Esophagus muscularis mucosa (tissue), 4 donors: Measurements from ENCODE around the gene CPA3. TPM values are rescaled to one million over a fixed set of nuclear protein-coding genes. Genes with fewer than 3 reads are reported as not detected.

Experiments
- DNase-seq: peaks from one replicate; pipeline ENCODE4 v3.0.0-alpha.2; 2017; ENCODE audit errors: extremely low spot score
- H3K27ac ChIP-seq, 4 donors: fragments of 200-600 bp; sonication (generic); replicated peaks in 1 of 4; 1 replicate in 3 of 4; 2 replicates in 1 of 4; pipeline ENCODE4 v1.5.1; 2016 to 2019; ENCODE audit warnings: mild to moderate bottlenecking in 1 of 4
- H3K27me3 ChIP-seq, 4 donors: fragments of 200-600 bp; sonication (generic); one replicate each; pipeline versions ENCODE4 v1.5.1 to v1.6.0; 2016 to 2019
- H3K36me3 ChIP-seq, 4 donors: fragments of 200-600 bp; sonication (generic); one replicate each; pipeline ENCODE4 v1.5.1; 2016 to 2019
- H3K4me1 ChIP-seq, 4 donors: fragments of 200-600 bp; sonication (generic); one replicate each; pipeline ENCODE4 v1.5.1; 2016 to 2019
- H3K4me3 ChIP-seq, 4 donors: fragments of 200-600 bp; sonication (generic); 1 replicate in 2 of 4; 2 replicates in 2 of 4; pipeline ENCODE4 v1.5.1; 2016 to 2019; ENCODE audit warnings: mild to moderate bottlenecking in 4 of 4, moderate library complexity in 1 of 4
- H3K9me3 ChIP-seq, 4 donors: fragments of 200-600 bp; sonication (generic); 1 replicate in 3 of 4; 2 replicates in 1 of 4; pipeline ENCODE4 v1.5.1; 2016 to 2019
- EP300 ChIP-seq: sonication (generic); formaldehyde crosslinking; IDR thresholded peaks from one replicate; pipeline ENCODE4 v1.6.1; 2017; ENCODE audit warnings: antibody characterized with exemption
- POLR2A ChIP-seq: fragments of 450-650 bp; IDR thresholded peaks from one replicate; pipeline ENCODE4 v1.6.1; 2017; ENCODE audit warnings: antibody characterized with exemption, moderate library complexity, mild to moderate bottlenecking, low read depth
- POLR2AphosphoS5 ChIP-seq, 2 donors: sonication (generic); formaldehyde crosslinking; IDR thresholded peaks; one replicate each; pipeline ENCODE4 v1.6.1; 2017; ENCODE audit warnings: antibody characterized with exemption in 2 of 2
- WGBS: methylation state at CpG from one replicate; pipeline ENCODE4 v1.1.5; 2018; 5-methylcytosine and 5-hydroxymethylcytosine counted together
- intact Hi-C: fragments of 100-400 bp; cut with DNase I; formaldehyde crosslinking; loops from one replicate; pipeline ENCODE4 v1.15.1; 2023
- total RNA-seq, 4 donors: library from RNA; depleted of rRNA; stranded (reverse); fragments of >200 nt; gene quantifications; one replicate each; pipeline versions ENCODE4 v1.1.0 to v1.2.1, GENCODE V29; 2016
- TF ChIP-seq, protein P1 (sequence below), 3 experiments: fragments of 200-600 bp in 2 of 3; fragments of 450-650 bp in 1 of 3; sonication (generic) in 2 of 3; IDR thresholded peaks; one replicate each; pipeline ENCODE4 v1.5.1; 2017 to 2019; ENCODE audit warnings: antibody characterized with exemption in 3 of 3, mild to moderate bottlenecking in 2 of 3, moderate library complexity in 1 of 3

CPA3 gene
- total RNA-seq, 4 donors from 2014 or later = 3.7 to 49.9 (median 28.2) TPM

DNA sequence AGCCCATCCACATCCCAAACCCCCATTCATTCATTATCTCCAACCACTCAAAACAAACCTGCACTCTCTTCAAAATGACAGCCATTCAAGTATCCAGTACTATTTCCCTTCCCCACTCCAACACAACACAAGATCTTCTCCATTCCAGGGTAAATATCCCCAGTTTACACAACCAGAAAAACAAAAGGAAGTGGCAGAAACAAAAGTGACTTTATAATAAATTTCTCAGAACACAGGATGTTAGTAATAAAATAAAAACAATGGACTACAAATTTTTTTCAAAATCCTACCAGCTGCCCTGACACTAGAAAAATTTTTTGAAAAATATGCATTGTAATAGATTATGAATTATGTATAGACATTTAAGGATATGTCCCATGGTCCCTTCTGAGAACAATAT lies 14.2 kb downstream of the CPA3 start:
- TF ChIP-seq, protein P1, sequence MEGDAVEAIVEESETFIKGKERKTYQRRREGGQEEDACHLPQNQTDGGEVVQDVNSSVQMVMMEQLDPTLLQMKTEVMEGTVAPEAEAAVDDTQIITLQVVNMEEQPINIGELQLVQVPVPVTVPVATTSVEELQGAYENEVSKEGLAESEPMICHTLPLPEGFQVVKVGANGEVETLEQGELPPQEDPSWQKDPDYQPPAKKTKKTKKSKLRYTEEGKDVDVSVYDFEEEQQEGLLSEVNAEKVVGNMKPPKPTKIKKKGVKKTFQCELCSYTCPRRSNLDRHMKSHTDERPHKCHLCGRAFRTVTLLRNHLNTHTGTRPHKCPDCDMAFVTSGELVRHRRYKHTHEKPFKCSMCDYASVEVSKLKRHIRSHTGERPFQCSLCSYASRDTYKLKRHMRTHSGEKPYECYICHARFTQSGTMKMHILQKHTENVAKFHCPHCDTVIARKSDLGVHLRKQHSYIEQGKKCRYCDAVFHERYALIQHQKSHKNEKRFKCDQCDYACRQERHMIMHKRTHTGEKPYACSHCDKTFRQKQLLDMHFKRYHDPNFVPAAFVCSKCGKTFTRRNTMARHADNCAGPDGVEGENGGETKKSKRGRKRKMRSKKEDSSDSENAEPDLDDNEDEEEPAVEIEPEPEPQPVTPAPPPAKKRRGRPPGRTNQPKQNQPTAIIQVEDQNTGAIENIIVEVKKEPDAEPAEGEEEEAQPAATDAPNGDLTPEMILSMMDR (IDR thresholded peaks at IDR 0.05) = no peak
- no peak for TF ChIP-seq EP300
- TF ChIP-seq POLR2A = no peak
- Histone ChIP-seq H3K27me3 (no peaks in the 10 kb centered on the region), H3K27ac (no peak overlapping the region), H3K9me3 (no peaks in the 10 kb centered on the region), H3K4me1 (no peaks in the 10 kb centered on the region), H3K36me3 (no peaks in the 10 kb centered on the region), H3K4me3 (no peak overlapping the region)
- no peak for DNase-seq
- intact Hi-C loops = no loop called here

DNA sequence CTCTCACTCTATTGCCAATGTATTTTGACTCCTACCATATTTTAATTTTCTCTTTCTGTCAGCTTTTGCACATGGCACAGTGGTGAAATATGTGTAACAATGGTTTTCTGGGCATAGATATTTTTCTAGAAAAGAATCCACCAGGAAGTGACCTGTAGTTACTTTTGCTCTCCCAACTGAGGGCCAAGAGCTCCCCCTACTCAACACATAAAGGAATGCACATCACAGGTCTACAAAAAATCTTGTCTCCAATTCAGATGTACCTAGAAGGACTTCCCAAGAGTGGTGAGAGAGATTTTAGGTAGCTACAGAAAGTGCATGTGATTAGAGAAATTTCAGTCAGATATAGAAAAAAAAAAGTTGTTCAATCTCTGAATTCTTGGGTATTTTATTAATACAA lies 15.6 kb downstream of the CPA3 start:
- H3K9me3 ChIP-seq = no peaks in the 10 kb centered on the region
- DNase-seq = no peak
- no peak overlapping the region for H3K27ac ChIP-seq
- no peaks in the 10 kb centered on the region for H3K36me3 ChIP-seq
- no peaks in the 10 kb centered on the region for H3K27me3 ChIP-seq
- no peak overlapping the region for H3K4me3 ChIP-seq
- no peaks in the 10 kb centered on the region for H3K4me1 ChIP-seq
- no peak for TF ChIP-seq POLR2AphosphoS5 (IDR thresholded peaks at IDR 0.05)
- no peak for TF ChIP-seq EP300
- no peak for TF ChIP-seq POLR2A
- TF ChIP-seq, protein P1 (IDR thresholded peaks at IDR 0.05) = no peak
- intact Hi-C loops = no loop called here

DNA sequence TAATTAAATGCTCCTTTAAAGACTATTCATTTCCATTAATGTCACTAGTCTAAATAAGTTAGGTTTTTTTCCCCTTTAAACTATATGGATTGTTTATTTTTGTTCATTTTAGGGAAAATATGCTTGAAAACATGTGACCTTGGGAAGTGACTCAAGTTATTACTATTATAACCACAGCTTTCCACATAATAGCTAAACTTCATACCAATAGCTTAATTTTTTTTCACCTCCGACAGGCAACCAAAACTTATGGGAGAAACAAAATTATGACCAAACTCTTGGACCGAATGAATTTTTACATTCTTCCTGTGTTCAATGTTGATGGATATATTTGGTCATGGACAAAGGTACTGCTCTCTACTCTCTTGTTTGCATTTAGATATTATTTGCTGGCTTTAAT lies 16.2 kb downstream of the CPA3 start:
- H3K27me3 ChIP-seq = no peaks in the 10 kb centered on the region
- no peak overlapping the region for H3K27ac ChIP-seq
- no peaks in the 10 kb centered on the region for H3K9me3 ChIP-seq
- no peak for DNase-seq
- intact Hi-C loops = no loop called here
- no peaks in the 10 kb centered on the region for H3K36me3 ChIP-seq
- H3K4me3 ChIP-seq = no peak overlapping the region
- no peak for TF ChIP-seq POLR2AphosphoS5 (IDR thresholded peaks at IDR 0.05)
- TF ChIP-seq POLR2A = no peak
- TF ChIP-seq, protein P1 (IDR thresholded peaks at IDR 0.05) = no peak
- no peak for TF ChIP-seq EP300
- 96% methylated on average over 2 of the region's 2 CpGs for WGBS
- H3K4me1 ChIP-seq = no peaks in the 10 kb centered on the region

DNA sequence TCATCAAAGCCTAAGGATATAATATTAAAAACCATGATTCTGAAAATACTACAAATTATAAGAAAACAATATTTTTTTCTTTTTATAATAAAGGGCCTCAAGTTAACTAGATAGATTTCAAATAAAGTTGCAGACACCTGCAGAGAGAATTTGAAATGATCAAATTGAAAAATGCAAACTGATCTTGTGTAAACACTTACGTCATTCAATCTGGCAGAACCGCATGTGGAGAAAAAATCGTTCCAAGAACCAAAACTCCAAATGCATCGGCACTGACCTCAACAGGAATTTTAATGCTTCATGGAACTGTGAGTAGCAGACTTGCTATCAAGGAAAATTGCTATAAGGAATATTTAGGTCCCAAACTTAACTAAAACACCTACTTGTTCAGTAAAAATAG lies 17.2 kb downstream of the CPA3 start:
- no peak overlapping the region for H3K27ac ChIP-seq
- H3K4me3 ChIP-seq = no peak overlapping the region
- H3K4me1 ChIP-seq = no peaks in the 10 kb centered on the region
- DNase-seq = no peak
- no peaks in the 10 kb centered on the region for H3K27me3 ChIP-seq
- intact Hi-C loops = no loop called here
- 59% methylated on average over 4 of the region's 4 CpGs for WGBS
- TF ChIP-seq, protein P1 (IDR thresholded peaks at IDR 0.05) = no peak
- TF ChIP-seq POLR2A (no peak), EP300 (no peak), POLR2AphosphoS5 (IDR thresholded peaks at IDR 0.05) (no peak)
- no peaks in the 10 kb centered on the region for H3K36me3 ChIP-seq
- H3K9me3 ChIP-seq = no peaks in the 10 kb centered on the region

DNA sequence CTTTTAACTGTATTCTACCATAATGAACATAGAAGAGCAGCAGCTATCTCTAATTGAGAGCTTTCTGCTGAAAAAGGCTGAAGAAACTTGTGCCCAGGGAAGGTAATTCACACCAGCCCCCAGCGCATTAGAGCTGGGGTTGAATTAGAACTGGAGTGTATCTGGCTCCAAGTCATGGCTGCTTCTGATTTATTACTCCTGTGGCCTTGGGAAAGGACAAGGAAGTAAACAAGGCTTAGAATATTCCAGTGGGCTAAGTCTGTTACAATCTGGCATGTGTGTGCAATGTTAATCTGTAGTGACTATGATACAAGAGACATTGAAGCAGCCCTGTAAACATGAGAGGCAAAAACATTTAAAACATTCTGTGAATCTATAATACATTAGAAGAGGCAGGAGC lies 18.1 kb downstream of the CPA3 start:
- no peak for DNase-seq
- Histone ChIP-seq H3K4me3 (no peak overlapping the region), H3K9me3 (no peaks in the 10 kb centered on the region), H3K27me3 (no peaks in the 10 kb centered on the region), H3K36me3 (no peaks in the 10 kb centered on the region), H3K27ac (no peak overlapping the region), H3K4me1 (no peaks in the 10 kb centered on the region)
- WGBS = 100% methylated on average over 1 of the region's 1 CpG
- intact Hi-C loops = no loop called here
- TF ChIP-seq EP300 (no peak), POLR2A (no peak), POLR2AphosphoS5 (IDR thresholded peaks at IDR 0.05) (no peak)
- TF ChIP-seq, protein P1 (IDR thresholded peaks at IDR 0.05) = no peak
